Measurements from ENCODE around the gene ORM1. TPM values are rescaled to one million over a fixed set of nuclear protein-coding genes. Genes with fewer than 3 reads are reported as not detected.
A peak's percentile ranks its signal among the peaks of the same experiment; 100 is the strongest.

The ORM1 gene
- total and polyA plus RNA-seq, 12 donors, result 2.9 to 26.0 (median 5.1) TPM; not detected in 1

DNA sequence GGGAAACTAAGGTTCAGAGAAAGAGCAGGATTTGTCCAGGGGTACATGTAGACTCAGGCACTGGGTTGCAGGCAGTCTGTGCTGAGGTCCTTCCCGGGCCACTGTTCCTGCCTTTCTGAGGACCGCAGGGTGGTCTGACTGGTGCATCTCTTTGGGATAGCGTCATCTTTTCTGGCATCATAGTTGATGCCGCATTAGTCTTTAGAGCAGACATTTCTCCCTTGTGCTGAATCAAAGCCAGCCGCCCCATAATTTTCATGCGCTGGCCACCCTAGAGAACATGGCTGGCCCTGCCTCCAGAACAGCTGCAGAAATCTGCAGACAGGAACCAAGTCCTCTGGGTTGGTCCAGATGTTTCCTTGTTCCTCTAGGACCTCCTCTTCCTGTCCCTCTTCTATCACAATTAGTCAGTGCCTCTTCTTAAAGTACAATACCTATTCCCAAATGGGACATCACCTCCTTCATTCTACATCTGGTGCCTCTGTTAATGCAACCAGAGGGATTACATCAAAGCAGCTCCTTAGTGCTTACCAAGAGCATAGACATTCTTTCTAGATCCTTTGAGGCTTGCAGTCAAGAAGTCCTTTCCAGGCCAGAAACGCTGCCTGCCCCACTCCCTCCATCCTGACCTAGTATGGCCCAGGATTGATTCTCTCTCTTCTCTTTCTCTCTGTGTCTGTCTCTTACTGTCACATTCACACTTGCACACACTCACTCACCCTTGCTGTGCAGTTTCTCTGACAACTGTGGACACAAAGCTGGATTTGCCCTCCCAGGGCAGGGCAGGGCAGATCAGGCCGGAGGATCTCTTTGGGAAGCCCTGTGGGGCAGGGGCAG, 42.0 kb upstream of the ORM1 start:
- Histone ChIP-seq H3K4me3 (no peak overlapping the region), H3K4me1 (replicated peaks in 1 of 2) (peaks cover 0 to 21% of the 10 kb centered on the region in 2 donors), H3K36me3 (replicated peaks in 1 of 2) (no peaks in the 10 kb centered on the region), H3K27me3 (no peaks in the 10 kb centered on the region), H3K9me3 (replicated peaks in 1 of 3) (no peaks in the 10 kb centered on the region), H3K27ac (peak overlapping the region in 2 of 5 donors; percentile 58 to 76)
- TF ChIP-seq CTCF (IDR thresholded peaks at IDR 0.05) (no peak), POLR2A (IDR thresholded peaks at IDR 0.05) (no peak)
- intact Hi-C loops (cut with DNase I), result no loop called here
- DNase-seq, result peak in 2 of 7 donors; percentile 4 to 10
- 82 to 84% (median 84%) methylated on average over 7 to 8 of the region's 8 CpGs for WGBS, 4 donors

- no peaks in the 10 kb centered on the region for H3K36me3 ChIP-seq (replicated peaks in 1 of 2)
- DNase-seq, result peak in 6 of 7 donors; percentile 52 to 86 (median 68)
- H3K27ac ChIP-seq, result peak overlapping the region in 2 of 5 donors; percentile 58 to 76
- no peak for TF ChIP-seq POLR2A (IDR thresholded peaks at IDR 0.05)
- no peak for TF ChIP-seq CTCF (IDR thresholded peaks at IDR 0.05)
- H3K27me3 ChIP-seq, result no peaks in the 10 kb centered on the region
- peaks cover 0 to 21% of the 10 kb centered on the region in 2 donors for H3K4me1 ChIP-seq (replicated peaks in 1 of 2)
- WGBS, 4 donors, result 54 to 81% (median 67%) methylated on average over 11 to 12 of the region's 12 CpGs
- H3K9me3 ChIP-seq (replicated peaks in 1 of 3), result no peaks in the 10 kb centered on the region
- intact Hi-C loops (cut with DNase I), result no loop called here
- H3K4me3 ChIP-seq, result no peak overlapping the region
Observed at GRCh38 chr9:114281473-114282103, 41.3 kb upstream of the ORM1 start.

DNA sequence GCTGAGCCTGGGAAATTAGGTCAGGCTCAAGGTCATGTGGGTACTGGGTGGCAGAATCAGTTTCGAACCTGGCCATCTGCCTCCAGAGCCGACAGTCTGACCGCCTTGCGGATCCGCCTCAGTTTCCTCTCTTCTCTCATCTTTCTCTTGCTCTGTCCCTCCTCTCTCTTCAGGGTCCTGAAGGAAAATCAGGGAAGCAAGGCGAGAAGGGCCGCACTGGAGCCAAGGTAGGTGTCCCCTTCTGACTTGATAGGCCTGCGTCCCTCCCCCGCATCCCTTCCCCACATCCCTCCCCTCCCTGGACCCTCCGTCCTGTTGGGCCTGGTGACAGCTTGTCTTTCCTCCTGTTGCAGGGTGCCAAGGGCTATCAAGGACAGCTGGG, 40.8 kb upstream of the ORM1 start:
- TF ChIP-seq POLR2A (IDR thresholded peaks at IDR 0.05) (no peak), CTCF (IDR thresholded peaks at IDR 0.05) (no peak)
- intact Hi-C loops (cut with DNase I), result no loop called here
- H3K36me3 ChIP-seq (replicated peaks in 1 of 2), result no peaks in the 10 kb centered on the region
- H3K27me3 ChIP-seq, result no peaks in the 10 kb centered on the region
- H3K27ac ChIP-seq, result peak overlapping the region in 1 of 5 donors; percentile 76
- peak in 1 of 7 donors; percentile 8 for DNase-seq
- H3K4me1 ChIP-seq (replicated peaks in 1 of 2), result peaks cover 0 to 21% of the 10 kb centered on the region in 2 donors
- H3K4me3 ChIP-seq, result no peak overlapping the region
- no peaks in the 10 kb centered on the region for H3K9me3 ChIP-seq (replicated peaks in 1 of 3)
- 85 to 91% (median 86%) methylated on average over 7 to 10 of the region's 10 CpGs for WGBS, 4 donors

DNA sequence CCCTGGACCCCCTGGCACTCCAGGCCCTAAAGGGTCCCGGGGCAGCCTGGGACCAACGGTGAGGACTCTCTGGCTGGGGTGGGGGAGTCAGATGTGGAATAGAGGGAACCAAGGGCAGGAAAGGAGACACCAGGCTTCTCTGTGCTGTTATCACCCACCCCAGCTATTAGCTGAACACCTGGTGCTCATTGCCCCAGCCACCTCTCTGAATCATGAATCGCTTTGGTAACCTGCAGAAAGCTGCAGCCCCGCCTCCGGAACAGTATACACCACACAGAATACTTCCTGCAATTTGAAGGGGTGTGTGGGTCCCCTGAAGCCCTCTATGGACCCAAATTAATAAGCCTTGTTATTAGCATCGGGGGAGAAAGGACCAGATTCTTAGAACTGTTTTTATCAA, 40.4 kb upstream of the ORM1 start:
- Histone ChIP-seq H3K36me3 (replicated peaks in 1 of 2) (no peaks in the 10 kb centered on the region), H3K27me3 (no peaks in the 10 kb centered on the region), H3K4me1 (replicated peaks in 1 of 2) (peaks cover 0 to 21% of the 10 kb centered on the region in 2 donors), H3K27ac (no peak overlapping the region), H3K9me3 (replicated peaks in 1 of 3) (no peaks in the 10 kb centered on the region), H3K4me3 (no peak overlapping the region)
- TF ChIP-seq CTCF (IDR thresholded peaks at IDR 0.05), result no peak
- TF ChIP-seq POLR2A (IDR thresholded peaks at IDR 0.05), result no peak
- WGBS, 4 donors, result 90 to 98% (median 92%) methylated on average over 6 of the region's 6 CpGs
- intact Hi-C loops (cut with DNase I), result no loop called here
- peak in 2 of 7 donors; percentile 3 for DNase-seq

All from adrenal gland (tissue), 12 donors.